Upper lobe of right lung (tissue), 1 donor: ENCODE data around the gene USP38. TPM values are rescaled to one million over a fixed set of nuclear protein-coding genes. Genes with fewer than 3 reads are reported as not detected.
"Not testable (repeated sequence)": the region's sequence is repeated elsewhere in the genome, so short reads cannot be mapped to it uniquely, and the experiment has no call there.

ENCODE experiments used
- ATAC-seq: fragments of 200-7000 bp; cut with Tn5 transposase; one replicate; pipeline ENCODE4 v1.9.1; 2020; ENCODE audit warnings: mild to moderate bottlenecking, moderate library complexity
- DNase-seq: peaks from one replicate; pipeline ENCODE4 v3.0.0-alpha.2; 2020
- H3K27ac ChIP-seq: fragments of 200-600 bp; one replicate; pipeline ENCODE4 v1.8.0; 2022
- H3K27me3 ChIP-seq: fragments of 200-600 bp; one replicate; pipeline ENCODE4 v1.8.0; 2022; ENCODE audit warnings: mild to moderate bottlenecking
- H3K36me3 ChIP-seq: fragments of 200-600 bp; one replicate; pipeline ENCODE4 v1.8.0; 2022
- H3K4me1 ChIP-seq: fragments of 200-600 bp; one replicate; pipeline ENCODE4 v1.8.0; 2022
- H3K4me3 ChIP-seq: fragments of 200-600 bp; one replicate; pipeline ENCODE4 v1.8.0; 2022; ENCODE audit warnings: mild to moderate bottlenecking
- H3K9me3 ChIP-seq: fragments of 200-600 bp; one replicate; pipeline ENCODE4 v1.8.0; 2022
- CTCF ChIP-seq: fragments of 200-600 bp; IDR thresholded peaks from one replicate; pipeline ENCODE4 v1.8.0; 2022; ENCODE audit warnings: antibody characterized with exemption
- intact Hi-C: fragments of 100-400 bp; cut with DNase I; formaldehyde crosslinking; loops from one replicate; pipeline ENCODE4 v1.11.0; 2022
- total RNA-seq: library from RNA; stranded (reverse); fragmentation: NEBNext Ultra II Directional; extraction: Animal tissue kit (Norgen Biotek cat#: 25700); gene quantifications from one replicate; pipeline ENCODE4 v1.2.1, GENCODE V29; 2021
- donor health status: DM: no; HTN: yes; CAD: no; lungs with severe emphysema.

USP38 gene
- total RNA-seq, 1 donor from 2014 or later, result 25.7 TPM

- no peak for ATAC-seq
- Histone ChIP-seq H3K27ac (no peak overlapping the region), H3K9me3 (no peaks in the 10 kb centered on the region), H3K4me3 (no peak overlapping the region), H3K4me1 (no peaks in the 10 kb centered on the region), H3K27me3 (no peaks in the 10 kb centered on the region), H3K36me3 (no peaks in the 10 kb centered on the region)
- intact Hi-C loops, result no loop called here
- no peak for DNase-seq
- TF ChIP-seq CTCF, result no peak
Measured at GRCh38 chr4:143256456-143256855, 71.7 kb downstream of the USP38 start.

GRCh38 chr4:143257356-143257755 is 72.6 kb downstream of the USP38 start:
- Histone ChIP-seq H3K27me3 (no peaks in the 10 kb centered on the region), H3K4me1 (no peaks in the 10 kb centered on the region), H3K27ac (no peak overlapping the region), H3K9me3 (no peaks in the 10 kb centered on the region), H3K36me3 (no peaks in the 10 kb centered on the region), H3K4me3 (no peak overlapping the region)
- ATAC-seq (no peak), DNase-seq (no peak)
- intact Hi-C loops, result no loop called here
- no peak for TF ChIP-seq CTCF

- no peaks in the 10 kb centered on the region for H3K4me1 ChIP-seq
- intact Hi-C loops, result no loop called here
- DNase-seq (no peak), ATAC-seq (no peak)
- TF ChIP-seq CTCF, result no peak
- no peak overlapping the region for H3K27ac ChIP-seq
- H3K4me3 ChIP-seq, result no peak overlapping the region
- H3K9me3 ChIP-seq, result no peaks in the 10 kb centered on the region
- H3K36me3 ChIP-seq, result no peaks in the 10 kb centered on the region
- no peaks in the 10 kb centered on the region for H3K27me3 ChIP-seq
Measured at GRCh38 chr4:143260750-143261149, 76.0 kb downstream of the USP38 start.

GRCh38 chr4:143262838-143263237 is 78.1 kb downstream of the USP38 start:
- no peak for TF ChIP-seq CTCF
- ATAC-seq, result no peak
- Histone ChIP-seq H3K27ac (no peak overlapping the region), H3K4me3 (no peak overlapping the region), H3K4me1 (no peaks in the 10 kb centered on the region), H3K27me3 (no peaks in the 10 kb centered on the region), H3K9me3 (no peaks in the 10 kb centered on the region), H3K36me3 (no peaks in the 10 kb centered on the region)
- DNase-seq, result no peak
- intact Hi-C loops, result no loop called here

GRCh38 chr4:143267690-143268089 is 83.0 kb downstream of the USP38 start:
- intact Hi-C loops, H3K27me3 ChIP-seq, ATAC-seq, H3K4me3 ChIP-seq, DNase-seq, H3K36me3 ChIP-seq, H3K4me1 ChIP-seq, H3K9me3 ChIP-seq, H3K27ac ChIP-seq: not testable (repeated sequence)

- Histone ChIP-seq H3K9me3 (no peaks in the 10 kb centered on the region), H3K4me1 (no peaks in the 10 kb centered on the region), H3K36me3 (no peaks in the 10 kb centered on the region), H3K4me3 (no peak overlapping the region), H3K27ac (no peak overlapping the region), H3K27me3 (no peaks in the 10 kb centered on the region)
- no peak for TF ChIP-seq CTCF
- intact Hi-C loops, result no loop called here
- DNase-seq (no peak), ATAC-seq (no peak)
Measured at GRCh38 chr4:143270256-143270838, 85.6 kb downstream of the USP38 start.

Other genes starting within 250 kb of the USP38 start
- gene GAB1, start 152.0 kb downstream of the USP38 start, total RNA-seq, result 64.8 TPM